Measurements from ENCODE around the gene TRH.
"Not testable (repeated sequence)": the region's sequence is repeated elsewhere in the genome, so short reads cannot be mapped to it uniquely, and the experiment has no call there.

DNA sequence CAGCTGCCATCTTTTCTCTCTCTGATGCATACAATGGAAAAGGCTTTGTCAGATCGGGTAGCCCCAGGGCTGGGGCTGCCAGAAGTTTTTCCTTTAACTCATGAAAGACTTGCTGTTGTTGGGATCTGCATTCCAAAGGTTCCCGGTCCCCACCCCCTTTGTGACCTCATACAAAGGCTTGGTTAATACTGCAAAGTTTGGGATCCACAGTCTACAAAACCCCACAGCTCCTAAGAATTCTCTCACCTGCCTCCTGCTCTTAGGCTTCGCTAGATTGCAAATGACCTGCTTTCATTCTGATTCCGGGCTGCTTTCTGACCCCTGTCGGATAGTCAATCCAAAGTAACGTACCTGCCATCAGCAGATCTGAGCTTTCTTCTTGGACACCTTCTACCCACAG lies 52.9 kb downstream of the TRH start:
- TF ChIP-seq POLR2AphosphoS5 (IDR thresholded peaks at IDR 0.05; ENCODE audit: insufficient read depth, low read depth, low read length); POLR2A (IDR thresholded peaks at IDR 0.05; ENCODE audit: low read depth, low read length); FOS (IDR thresholded peaks at IDR 0.05; ENCODE audit: borderline replicate concordance, insufficient read depth, low read length): not testable (repeated sequence)
- TF ChIP-seq, protein P1, sequence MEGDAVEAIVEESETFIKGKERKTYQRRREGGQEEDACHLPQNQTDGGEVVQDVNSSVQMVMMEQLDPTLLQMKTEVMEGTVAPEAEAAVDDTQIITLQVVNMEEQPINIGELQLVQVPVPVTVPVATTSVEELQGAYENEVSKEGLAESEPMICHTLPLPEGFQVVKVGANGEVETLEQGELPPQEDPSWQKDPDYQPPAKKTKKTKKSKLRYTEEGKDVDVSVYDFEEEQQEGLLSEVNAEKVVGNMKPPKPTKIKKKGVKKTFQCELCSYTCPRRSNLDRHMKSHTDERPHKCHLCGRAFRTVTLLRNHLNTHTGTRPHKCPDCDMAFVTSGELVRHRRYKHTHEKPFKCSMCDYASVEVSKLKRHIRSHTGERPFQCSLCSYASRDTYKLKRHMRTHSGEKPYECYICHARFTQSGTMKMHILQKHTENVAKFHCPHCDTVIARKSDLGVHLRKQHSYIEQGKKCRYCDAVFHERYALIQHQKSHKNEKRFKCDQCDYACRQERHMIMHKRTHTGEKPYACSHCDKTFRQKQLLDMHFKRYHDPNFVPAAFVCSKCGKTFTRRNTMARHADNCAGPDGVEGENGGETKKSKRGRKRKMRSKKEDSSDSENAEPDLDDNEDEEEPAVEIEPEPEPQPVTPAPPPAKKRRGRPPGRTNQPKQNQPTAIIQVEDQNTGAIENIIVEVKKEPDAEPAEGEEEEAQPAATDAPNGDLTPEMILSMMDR (IDR thresholded peaks at IDR 0.05; ENCODE audit: extremely low read depth in 1 of 2, insufficient read depth in 1 of 2, low read depth in 1 of 2, low read length in 2 of 2), result not testable (repeated sequence)

Data from endothelial cell of umbilical vein (primary cell).